PC-3 (cell line): ENCODE data around the gene SUSD2.

Experiments used
- EZH2 ChIP-seq: fragments of 300-600 bp; sonication (generic); IDR thresholded peaks from one replicate; pipeline ENCODE4 v1.6.1; 2017; ENCODE audit warnings: antibody characterized with exemption, mild to moderate bottlenecking, low read length; ENCODE audit not compliant: unreplicated experiment
- EZH2phosphoT487 ChIP-seq: fragments of 300-600 bp; sonication (generic); IDR thresholded peaks from 2 replicates; pipeline ENCODE4 v1.6.1; 2018; ENCODE audit warnings: mild to moderate bottlenecking, antibody characterized with exemption, low read length, borderline replicate concordance
- TF ChIP-seq, protein P1 (sequence below): fragments of 300-600 bp; sonication (generic); conservative IDR thresholded peaks from 2 replicates; pipeline ENCODE4 v1.5.1; 2017; ENCODE audit warnings: antibody characterized with exemption, low read depth, mild to moderate bottlenecking, low read length

DNA sequence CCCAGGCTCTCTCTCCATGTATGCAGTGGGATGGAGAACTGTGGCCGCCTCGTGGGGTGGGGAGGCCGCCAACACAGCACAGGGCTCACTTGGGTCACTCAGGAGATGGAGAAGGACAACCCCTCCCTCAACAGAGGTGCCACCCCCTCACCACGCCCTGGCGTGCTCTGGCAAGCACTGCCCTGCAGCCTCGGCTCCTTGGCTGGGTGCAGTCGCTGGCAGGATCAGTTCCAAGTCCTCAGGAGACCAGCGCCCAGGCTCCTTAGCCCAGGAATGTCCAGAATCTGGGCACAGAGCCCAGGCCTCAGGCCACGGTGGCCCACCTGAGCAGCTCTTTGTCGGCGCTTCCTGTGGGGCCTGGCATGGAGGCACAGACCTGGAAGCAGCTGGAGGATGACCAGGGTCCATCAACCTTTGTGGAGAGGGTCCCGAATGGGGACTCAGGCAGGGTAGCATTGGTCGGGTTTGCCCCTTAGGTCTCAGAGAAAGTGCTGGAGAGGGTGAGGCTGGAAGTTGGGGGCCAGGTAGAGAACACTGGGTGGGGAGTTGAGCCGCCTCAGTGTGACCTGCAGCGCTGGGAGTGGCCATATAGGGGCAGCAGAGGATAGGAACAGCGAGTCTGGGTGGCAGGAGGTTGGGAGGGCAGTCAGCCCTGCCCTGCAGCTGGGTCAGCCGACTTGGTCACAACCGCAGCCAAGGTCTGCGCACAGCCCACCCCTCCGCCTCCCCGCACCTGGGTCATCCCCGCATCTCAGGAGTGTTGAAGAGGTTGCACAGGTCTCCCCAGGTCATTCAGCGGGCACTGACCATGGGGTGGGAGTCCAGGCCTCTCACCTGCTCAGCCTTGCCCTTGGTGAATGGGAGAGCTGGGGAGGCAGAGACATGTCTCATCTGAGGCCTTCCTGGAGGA lies 8.2 kb downstream of the SUSD2 start:
- TF ChIP-seq, protein P1, sequence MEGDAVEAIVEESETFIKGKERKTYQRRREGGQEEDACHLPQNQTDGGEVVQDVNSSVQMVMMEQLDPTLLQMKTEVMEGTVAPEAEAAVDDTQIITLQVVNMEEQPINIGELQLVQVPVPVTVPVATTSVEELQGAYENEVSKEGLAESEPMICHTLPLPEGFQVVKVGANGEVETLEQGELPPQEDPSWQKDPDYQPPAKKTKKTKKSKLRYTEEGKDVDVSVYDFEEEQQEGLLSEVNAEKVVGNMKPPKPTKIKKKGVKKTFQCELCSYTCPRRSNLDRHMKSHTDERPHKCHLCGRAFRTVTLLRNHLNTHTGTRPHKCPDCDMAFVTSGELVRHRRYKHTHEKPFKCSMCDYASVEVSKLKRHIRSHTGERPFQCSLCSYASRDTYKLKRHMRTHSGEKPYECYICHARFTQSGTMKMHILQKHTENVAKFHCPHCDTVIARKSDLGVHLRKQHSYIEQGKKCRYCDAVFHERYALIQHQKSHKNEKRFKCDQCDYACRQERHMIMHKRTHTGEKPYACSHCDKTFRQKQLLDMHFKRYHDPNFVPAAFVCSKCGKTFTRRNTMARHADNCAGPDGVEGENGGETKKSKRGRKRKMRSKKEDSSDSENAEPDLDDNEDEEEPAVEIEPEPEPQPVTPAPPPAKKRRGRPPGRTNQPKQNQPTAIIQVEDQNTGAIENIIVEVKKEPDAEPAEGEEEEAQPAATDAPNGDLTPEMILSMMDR: peak; percentile 85
- TF ChIP-seq EZH2 (no peak), EZH2phosphoT487 (no peak)
